ENCODE data around the gene CRYL1.

The CRYL1 gene

GRCh38 chr13:20526664-20527063 lies 1.0 kb upstream of the CRYL1 start:
- no peak for DNase-seq

- no peak for DNase-seq
These were observed 485 bp downstream of the CRYL1 start for GRCh38 chr13:20525144-20525600.

- DNase-seq: no peak
These were observed 4.1 kb downstream of the CRYL1 start for GRCh38 chr13:20521364-20522115.

- DNase-seq: no peak
These were observed 5.8 kb downstream of the CRYL1 start for GRCh38 chr13:20519875-20520274.

- no peak for DNase-seq
These were observed 7.0 kb downstream of the CRYL1 start for GRCh38 chr13:20518660-20519100.

GRCh38 chr13:20514866-20515265 lies 10.8 kb downstream of the CRYL1 start:
- DNase-seq: no peak

- no peak for DNase-seq
These were observed 12.1 kb downstream of the CRYL1 start for GRCh38 chr13:20513466-20513995.

GRCh38 chr13:20512042-20512683 lies 13.5 kb downstream of the CRYL1 start:
- no peak for DNase-seq

- DNase-seq: no peak
These were observed 19.0 kb downstream of the CRYL1 start for GRCh38 chr13:20506696-20507095.

GRCh38 chr13:20505405-20506366 lies 20.0 kb downstream of the CRYL1 start:
- DNase-seq: no peak

- no peak for DNase-seq
These were observed 22.3 kb downstream of the CRYL1 start for GRCh38 chr13:20503088-20504083.

GRCh38 chr13:20501592-20501991 lies 24.1 kb downstream of the CRYL1 start:
- no peak for DNase-seq

- DNase-seq: no peak
These were observed 24.5 kb downstream of the CRYL1 start for GRCh38 chr13:20501120-20501519.

GRCh38 chr13:20499986-20500385 lies 25.7 kb downstream of the CRYL1 start:
- no peak for DNase-seq

- no peak for DNase-seq
These were observed 27.0 kb downstream of the CRYL1 start for GRCh38 chr13:20498659-20499058.

GRCh38 chr13:20498129-20498528 lies 27.5 kb downstream of the CRYL1 start:
- DNase-seq: no peak

GRCh38 chr13:20497006-20497775 lies 28.5 kb downstream of the CRYL1 start:
- no peak for DNase-seq

- DNase-seq: peak; percentile 25
These were observed 30.3 kb downstream of the CRYL1 start for GRCh38 chr13:20495087-20496023.

- no peak for DNase-seq
These were observed 31.0 kb downstream of the CRYL1 start for GRCh38 chr13:20494656-20495055.

- DNase-seq: no peak
These were observed 33.0 kb downstream of the CRYL1 start for GRCh38 chr13:20492641-20493040.

All from NCI-H510A treated with DMSO at 0.1 percent for 48 hours (cell line).